Transverse colon (tissue), 4 donors: Measurements from ENCODE around the gene HTT. TPM values are rescaled to one million over a fixed set of nuclear protein-coding genes. Genes with fewer than 3 reads are reported as not detected.

Experiments used
- DNase-seq: peaks from one replicate; pipeline ENCODE4 v3.0.0-alpha.2; 2019
- H3K27ac ChIP-seq, 4 donors: fragments of 200-600 bp; sonication (generic); 2 replicates each; pipeline ENCODE4 v1.5.1; 2016 to 2018; ENCODE audit warnings: inconsistent platforms in 4 of 4
- H3K27me3 ChIP-seq: fragments of 200-600 bp; sonication (generic); 2 replicates; pipeline ENCODE4 v1.5.1; 2017; ENCODE audit warnings: inconsistent platforms
- H3K36me3 ChIP-seq, 4 donors: fragments of 200-600 bp; sonication (generic); 2 replicates each; pipeline ENCODE4 v1.5.1; 2017 to 2019; ENCODE audit warnings: inconsistent platforms in 4 of 4
- H3K4me1 ChIP-seq, 4 donors: fragments of 200-600 bp; sonication (generic); 2 replicates each; pipeline ENCODE4 v1.5.1; 2017 to 2020; ENCODE audit warnings: inconsistent platforms in 4 of 4
- H3K4me3 ChIP-seq, 4 donors: fragments of 200-600 bp; sonication (generic); 1 replicate in 1 of 4; 2 replicates in 3 of 4; pipeline versions ENCODE4 v1.5.1 to v1.6.1; 2017 to 2019; ENCODE audit warnings: inconsistent platforms in 4 of 4
- H3K9me3 ChIP-seq, 2 donors: fragments of 200-600 bp; sonication (generic); 2 replicates each; pipeline ENCODE4 v1.5.1; 2017 to 2019; ENCODE audit warnings: inconsistent platforms in 2 of 2
- EP300 ChIP-seq: sonication (generic); formaldehyde crosslinking; IDR thresholded peaks from one replicate; pipeline ENCODE4 v1.6.1; 2017; ENCODE audit warnings: antibody characterized with exemption, low read depth
- POLR2A ChIP-seq: fragments of 450-650 bp; IDR thresholded peaks from one replicate; pipeline ENCODE4 v1.6.1; 2016; ENCODE audit warnings: antibody characterized with exemption, mild to moderate bottlenecking, moderate library complexity
- POLR2AphosphoS5 ChIP-seq, 3 donors: sonication (generic); formaldehyde crosslinking; IDR thresholded peaks; one replicate each; pipeline ENCODE4 v1.6.1; 2016; ENCODE audit warnings: antibody characterized with exemption in 3 of 3
- WGBS, 2 donors: methylation state at CpG; one replicate each; pipeline ENCODE4 v1.1.5; 2018; ENCODE audit warnings: low coverage in 1 of 2; 5-methylcytosine and 5-hydroxymethylcytosine counted together
- in situ Hi-C, 4 donors: fragments of 200-750 bp; cut with MboI; loops; one replicate each; pipeline versions ENCODE4 v1.15.0 to v1.15.1; 2017; ENCODE audit warnings: low sequenced_read_pairs in 3 of 4, low pct_ligation_motif_present in 1 of 4, low pct_unique_long_range_greater_than_20kb in 1 of 4
- intact Hi-C: fragments of 100-400 bp; cut with DNase I; formaldehyde crosslinking; loops from one replicate; pipeline ENCODE4 v1.15.1; 2023; ENCODE audit warnings: low total_unique reads
- total RNA-seq, 4 donors: library from RNA; depleted of rRNA; stranded (reverse); fragments of >200 nt; gene quantifications; one replicate each; pipeline ENCODE4 v1.1.0, GENCODE V29; 2016
- TF ChIP-seq, protein P1 (sequence below), 5 experiments: fragments of 200-600 bp in 3 of 5; fragments of 450-650 bp in 2 of 5; sonication (generic) in 3 of 5; IDR thresholded peaks; 1 replicate in 2 of 5; 2 replicates in 3 of 5; pipeline ENCODE4 v1.5.1; 2016 to 2017; ENCODE audit warnings: antibody characterized with exemption in 5 of 5, inconsistent platforms in 3 of 5, mild to moderate bottlenecking in 2 of 5, moderate library complexity in 1 of 5

The HTT gene
- total RNA-seq, 4 donors from 2014 or later: 40.0 to 111 (median 79.4) TPM

DNA sequence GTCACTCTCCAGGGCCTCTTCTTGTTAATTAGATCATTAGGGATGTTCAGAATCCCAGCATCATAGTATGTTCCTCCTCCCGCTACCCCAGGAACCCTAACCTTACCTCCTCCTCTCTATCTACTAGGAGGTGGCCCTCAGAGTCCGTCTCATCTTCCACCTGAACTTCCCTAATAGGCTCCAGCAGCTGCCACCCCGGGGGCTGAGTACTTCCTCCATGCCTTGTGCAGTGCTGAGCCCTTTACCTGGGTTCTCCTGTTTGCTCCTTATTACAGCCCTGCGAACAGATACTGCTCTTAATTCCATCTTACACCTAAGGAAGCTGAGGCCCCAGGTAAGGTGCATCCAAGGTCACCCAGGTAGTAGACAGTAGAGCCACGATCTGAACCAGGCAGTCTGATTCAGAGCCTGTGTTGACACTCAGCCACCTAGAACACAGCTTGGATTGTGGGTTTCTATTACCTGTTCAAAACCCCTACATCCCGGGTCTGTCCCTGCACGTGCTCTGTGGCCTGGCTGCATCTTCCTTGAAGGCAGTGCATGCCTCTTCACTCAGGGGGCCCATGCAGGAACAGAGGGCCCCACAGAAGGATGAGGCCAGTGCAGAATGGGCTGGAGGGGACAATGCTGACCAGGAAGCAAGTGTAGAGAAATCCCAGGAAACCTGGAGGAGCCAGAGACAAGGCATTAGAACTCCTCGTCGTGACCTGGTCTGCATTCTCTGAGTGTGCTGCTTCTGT lies 123.1 kb downstream of the HTT start:
- WGBS, 2 donors: 91 to 100% methylated on average over 1 to 9 of the region's 9 CpGs
- TF ChIP-seq EP300 (no peak), POLR2AphosphoS5 (IDR thresholded peaks at IDR 0.05) (no peak), POLR2A (no peak)
- TF ChIP-seq, protein P1, sequence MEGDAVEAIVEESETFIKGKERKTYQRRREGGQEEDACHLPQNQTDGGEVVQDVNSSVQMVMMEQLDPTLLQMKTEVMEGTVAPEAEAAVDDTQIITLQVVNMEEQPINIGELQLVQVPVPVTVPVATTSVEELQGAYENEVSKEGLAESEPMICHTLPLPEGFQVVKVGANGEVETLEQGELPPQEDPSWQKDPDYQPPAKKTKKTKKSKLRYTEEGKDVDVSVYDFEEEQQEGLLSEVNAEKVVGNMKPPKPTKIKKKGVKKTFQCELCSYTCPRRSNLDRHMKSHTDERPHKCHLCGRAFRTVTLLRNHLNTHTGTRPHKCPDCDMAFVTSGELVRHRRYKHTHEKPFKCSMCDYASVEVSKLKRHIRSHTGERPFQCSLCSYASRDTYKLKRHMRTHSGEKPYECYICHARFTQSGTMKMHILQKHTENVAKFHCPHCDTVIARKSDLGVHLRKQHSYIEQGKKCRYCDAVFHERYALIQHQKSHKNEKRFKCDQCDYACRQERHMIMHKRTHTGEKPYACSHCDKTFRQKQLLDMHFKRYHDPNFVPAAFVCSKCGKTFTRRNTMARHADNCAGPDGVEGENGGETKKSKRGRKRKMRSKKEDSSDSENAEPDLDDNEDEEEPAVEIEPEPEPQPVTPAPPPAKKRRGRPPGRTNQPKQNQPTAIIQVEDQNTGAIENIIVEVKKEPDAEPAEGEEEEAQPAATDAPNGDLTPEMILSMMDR (IDR thresholded peaks at IDR 0.05): no peak
- Histone ChIP-seq H3K4me1 (peaks cover 0 to 2% (median 0%) of the 10 kb centered on the region in 4 donors), H3K36me3 (peaks cover 0 to 24% (median 8%) of the 10 kb centered on the region in 4 donors), H3K27ac (no peak overlapping the region), H3K4me3 (no peak overlapping the region), H3K27me3 (no peaks in the 10 kb centered on the region), H3K9me3 (no peaks in the 10 kb centered on the region)
- DNase-seq: no peak
- in situ Hi-C loops (no loop called here), intact Hi-C loops (no loop called here)

DNA sequence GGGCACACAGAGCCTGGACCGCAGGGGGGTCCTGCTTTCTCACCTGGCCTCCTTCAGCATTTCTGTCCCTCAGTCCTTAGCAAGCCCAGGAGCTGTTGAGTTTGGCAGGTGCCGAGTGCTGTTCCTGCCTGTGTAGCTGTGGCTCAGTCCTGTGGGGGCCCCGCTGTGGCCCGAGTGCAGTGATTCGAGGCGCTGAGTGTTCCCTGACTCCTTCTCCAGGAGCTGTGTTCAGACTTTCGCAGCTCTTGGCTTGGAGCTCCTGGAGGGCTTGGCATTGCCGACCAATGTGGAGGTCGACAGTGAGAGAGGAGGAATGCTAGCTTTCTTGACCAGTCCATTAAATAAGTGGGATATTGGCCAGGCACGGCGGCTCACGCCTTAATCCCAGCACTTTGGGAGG lies 124.4 kb downstream of the HTT start:
- peaks cover 0 to 24% (median 8%) of the 10 kb centered on the region in 4 donors for H3K36me3 ChIP-seq
- 80 to 97% methylated on average over 3 to 12 of the region's 12 CpGs for WGBS, 2 donors
- no peak overlapping the region for H3K4me3 ChIP-seq
- DNase-seq: no peak
- H3K4me1 ChIP-seq: peaks cover 3 to 15% (median 7%) of the 10 kb centered on the region in 4 donors
- in situ Hi-C loops (no loop called here), intact Hi-C loops (no loop called here)
- H3K9me3 ChIP-seq: no peaks in the 10 kb centered on the region
- TF ChIP-seq POLR2AphosphoS5 (IDR thresholded peaks at IDR 0.05): no peak
- H3K27me3 ChIP-seq: no peaks in the 10 kb centered on the region
- no peak overlapping the region for H3K27ac ChIP-seq

DNA sequence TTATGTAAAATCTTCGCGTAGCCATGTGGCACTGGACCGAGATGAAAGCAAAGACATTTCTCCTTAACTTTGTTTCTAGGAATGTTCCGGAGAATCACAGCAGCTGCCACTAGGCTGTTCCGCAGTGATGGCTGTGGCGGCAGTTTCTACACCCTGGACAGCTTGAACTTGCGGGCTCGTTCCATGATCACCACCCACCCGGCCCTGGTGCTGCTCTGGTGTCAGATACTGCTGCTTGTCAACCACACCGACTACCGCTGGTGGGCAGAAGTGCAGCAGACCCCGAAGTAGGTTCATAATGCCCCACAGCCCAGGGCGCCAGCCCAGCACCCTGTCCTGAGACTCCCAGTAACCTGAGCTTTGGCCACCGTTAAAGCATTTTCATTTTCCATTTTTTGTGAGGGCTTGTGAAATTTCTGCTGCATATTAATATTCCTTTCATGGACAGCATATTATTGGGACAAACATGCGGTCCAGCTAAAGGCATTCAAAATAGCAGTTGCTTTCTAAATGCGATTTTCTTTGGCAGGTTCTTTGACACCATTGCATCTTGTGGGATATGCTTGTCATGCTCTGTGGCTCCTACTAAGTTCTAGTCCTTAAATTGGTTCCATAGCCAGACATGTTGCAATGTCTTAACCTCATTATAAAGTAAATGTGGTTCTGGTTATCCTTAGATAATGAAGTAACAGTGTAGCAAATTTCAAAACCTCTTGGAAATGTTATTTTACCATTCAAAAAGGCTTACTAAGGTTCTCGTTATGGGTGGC lies 125.4 kb downstream of the HTT start:
- in situ Hi-C loops: loop anchor here in 1 of 4 donors (25.0 kb wide), 1 partner anchor 237 kb away; the partner anchor contains the start of gene HGFAC
- H3K9me3 ChIP-seq: no peaks in the 10 kb centered on the region
- no peak for DNase-seq
- peaks cover 0 to 24% (median 8%) of the 10 kb centered on the region in 4 donors for H3K36me3 ChIP-seq
- H3K4me3 ChIP-seq: no peak overlapping the region
- WGBS, 2 donors: 94 to 97% methylated on average over 7 to 17 of the region's 17 CpGs
- H3K27ac ChIP-seq: no peak overlapping the region
- intact Hi-C loops: no loop called here
- no peaks in the 10 kb centered on the region for H3K27me3 ChIP-seq
- H3K4me1 ChIP-seq: peaks cover 6 to 24% (median 11%) of the 10 kb centered on the region in 4 donors
- TF ChIP-seq EP300: no peak
- TF ChIP-seq POLR2A: no peak
- TF ChIP-seq, protein P1 (IDR thresholded peaks at IDR 0.05): no peak
- TF ChIP-seq POLR2AphosphoS5 (IDR thresholded peaks at IDR 0.05): no peak

DNA sequence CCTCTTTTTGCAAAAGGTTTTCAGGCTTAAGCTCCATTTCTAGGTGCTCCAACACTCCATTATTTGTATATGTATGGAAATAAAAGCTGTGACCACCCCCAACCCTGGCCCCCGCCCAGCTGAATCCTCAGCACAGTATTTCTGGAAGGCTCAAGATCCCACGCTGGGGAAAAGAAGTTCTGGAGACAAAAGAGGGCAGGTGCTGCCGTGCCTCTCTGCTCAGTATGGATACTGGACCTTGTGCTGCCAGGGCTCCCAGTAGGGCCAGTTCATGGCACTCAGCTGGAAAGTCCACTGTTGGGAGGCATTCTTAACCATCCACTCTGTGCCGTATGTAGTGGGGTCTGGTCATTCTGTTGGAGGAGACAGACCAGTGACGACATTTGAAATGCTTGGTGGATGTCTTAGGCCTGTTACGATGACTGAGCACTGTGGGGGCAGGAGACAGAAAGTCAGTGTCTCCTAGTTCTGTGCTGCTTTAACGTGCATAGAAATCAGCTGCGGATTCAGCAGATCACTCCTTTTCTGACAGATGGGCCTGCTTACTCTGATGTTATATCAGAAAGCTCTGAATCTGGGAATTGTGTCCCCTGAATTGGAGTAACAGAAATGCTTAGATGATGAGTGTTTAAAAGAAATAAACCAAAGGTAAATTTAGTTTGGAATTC lies 126.1 kb downstream of the HTT start:
- TF ChIP-seq, protein P1 (IDR thresholded peaks at IDR 0.05): no peak
- no peak for TF ChIP-seq POLR2A
- no peak for TF ChIP-seq POLR2AphosphoS5 (IDR thresholded peaks at IDR 0.05)
- H3K27me3 ChIP-seq: no peaks in the 10 kb centered on the region
- no peak overlapping the region for H3K4me3 ChIP-seq
- whole genome bisulfite sequencing, 2 donors: 94 to 100% methylated on average over 1 to 8 of the region's 8 CpGs
- in situ Hi-C loops: loop anchor here in 1 of 4 donors (25.0 kb wide), 1 partner anchor 237 kb away; the partner anchor contains the start of gene HGFAC
- no peak for DNase-seq
- intact Hi-C loops: no loop called here
- no peak overlapping the region for H3K27ac ChIP-seq
- no peaks in the 10 kb centered on the region for H3K9me3 ChIP-seq
- H3K36me3 ChIP-seq: peaks cover 0 to 21% (median 6%) of the 10 kb centered on the region in 4 donors
- H3K4me1 ChIP-seq: peaks cover 6 to 26% (median 11%) of the 10 kb centered on the region in 4 donors
